ENCODE data around the gene KTN1. TPM values are rescaled to one million over a fixed set of nuclear protein-coding genes. Genes with fewer than 3 reads are reported as not detected.

KTN1 gene
- total and polyA plus RNA-seq, 2 experiments from 2014 or later, result 119 to 225 TPM

- Histone ChIP-seq H3K4me1 (ENCODE audit: insufficient read depth) (peaks cover 19% of the 10 kb centered on the region), H3K36me3 (ENCODE audit: low read depth) (peaks cover 28% of the 10 kb centered on the region), H3K9me2 (ENCODE audit: insufficient read depth) (no peaks in the 10 kb centered on the region), H3K79me2 (ENCODE audit: insufficient read depth) (no peaks in the 10 kb centered on the region), H3K27me3 (replicated peaks; ENCODE audit: insufficient read depth) (no peaks in the 10 kb centered on the region), H3K9ac (no peak overlapping the region), H4K20me1 (ENCODE audit: insufficient read depth) (no peaks in the 10 kb centered on the region), H3F3A (ENCODE audit: insufficient read depth) (peaks cover 24% of the 10 kb centered on the region; the same call in 1 of the 2 replicates), H3K9me3 (ENCODE audit: low read depth) (no peaks in the 10 kb centered on the region), H3K4me2 (ENCODE audit: unreplicated experiment) (no peak overlapping the region), H3K27ac (no peak overlapping the region), H2AFZ (no peak overlapping the region), H3K4me3 (no peak overlapping the region)
- in situ Hi-C loops (cut with MboI), result no loop called here
- no peak for DNase-seq
- TF ChIP-seq EZH2 (IDR thresholded peaks at IDR 0.05; ENCODE audit: insufficient read depth, poor library complexity, severe bottlenecking) (no peak), EZH2phosphoT487 (IDR thresholded peaks at IDR 0.05; ENCODE audit: insufficient read depth, low read depth) (no peak)
- 87 to 90% methylated on average over 7 of the region's 7 CpGs for WGBS, 2 experiments (ENCODE audit: low coverage in 1 of 2, low lambda C conversion rate in 2 of 2, missing lambda C conversion rate in 2 of 2)
Measured at GRCh38 chr14:55686713-55687112, 106.7 kb downstream of the KTN1 start.

- 68 to 75% methylated on average over 2 of the region's 2 CpGs for WGBS, 2 experiments (ENCODE audit: low coverage in 1 of 2, low lambda C conversion rate in 2 of 2, missing lambda C conversion rate in 2 of 2)
- TF ChIP-seq EZH2 (IDR thresholded peaks at IDR 0.05; ENCODE audit: insufficient read depth, poor library complexity, severe bottlenecking) (no peak), EZH2phosphoT487 (IDR thresholded peaks at IDR 0.05; ENCODE audit: insufficient read depth, low read depth) (no peak)
- peaks cover 15% of the 10 kb centered on the region for H3K36me3 ChIP-seq (ENCODE audit: low read depth)
- no peaks in the 10 kb centered on the region for H4K20me1 ChIP-seq (ENCODE audit: insufficient read depth)
- H3K27me3 ChIP-seq (replicated peaks; ENCODE audit: insufficient read depth), result no peaks in the 10 kb centered on the region
- H3K9me3 ChIP-seq (ENCODE audit: low read depth), result no peaks in the 10 kb centered on the region
- no peaks in the 10 kb centered on the region for H3K9me2 ChIP-seq (ENCODE audit: insufficient read depth)
- no peaks in the 10 kb centered on the region for H3K79me2 ChIP-seq (ENCODE audit: insufficient read depth)
- H2AFZ ChIP-seq, result no peak overlapping the region
- in situ Hi-C loops (cut with MboI), result no loop called here
- H3K4me3 ChIP-seq, result no peak overlapping the region
- no peak overlapping the region for H3K4me2 ChIP-seq (ENCODE audit: unreplicated experiment)
- no peak overlapping the region for H3K9ac ChIP-seq
- peaks cover 19% of the 10 kb centered on the region for H3K4me1 ChIP-seq (ENCODE audit: insufficient read depth)
- DNase-seq, result no peak
- H3F3A ChIP-seq (ENCODE audit: insufficient read depth), result peaks cover 24% of the 10 kb centered on the region; the same call in 1 of the 2 replicates
- no peak overlapping the region for H3K27ac ChIP-seq
Measured at GRCh38 chr14:55688566-55688965, 108.6 kb downstream of the KTN1 start.

GRCh38 chr14:55689981-55690871 lies 110.2 kb downstream of the KTN1 start:
- WGBS, 2 experiments (ENCODE audit: low coverage in 1 of 2, low lambda C conversion rate in 2 of 2, missing lambda C conversion rate in 2 of 2), result 75% methylated on average over 5 of the region's 5 CpGs
- Histone ChIP-seq H3K4me1 (ENCODE audit: insufficient read depth) (peaks cover 12% of the 10 kb centered on the region), H3K9me3 (ENCODE audit: low read depth) (no peaks in the 10 kb centered on the region), H4K20me1 (ENCODE audit: insufficient read depth) (no peaks in the 10 kb centered on the region), H3K27ac (no peak overlapping the region), H3K9ac (no peak overlapping the region), H2AFZ (no peak overlapping the region), H3K4me2 (ENCODE audit: unreplicated experiment) (no peak overlapping the region), H3F3A (ENCODE audit: insufficient read depth) (peaks cover 9% of the 10 kb centered on the region; the same call in 1 of the 2 replicates), H3K9me2 (ENCODE audit: insufficient read depth) (no peaks in the 10 kb centered on the region), H3K27me3 (replicated peaks; ENCODE audit: insufficient read depth) (no peaks in the 10 kb centered on the region), H3K79me2 (ENCODE audit: insufficient read depth) (no peaks in the 10 kb centered on the region), H3K36me3 (ENCODE audit: low read depth) (no peaks in the 10 kb centered on the region; the same call in 1 of the 2 replicates), H3K4me3 (no peak overlapping the region)
- in situ Hi-C loops (cut with MboI), result no loop called here
- DNase-seq, result no peak
- TF ChIP-seq EZH2phosphoT487 (IDR thresholded peaks at IDR 0.05; ENCODE audit: insufficient read depth, low read depth) (no peak), EZH2 (IDR thresholded peaks at IDR 0.05; ENCODE audit: insufficient read depth, poor library complexity, severe bottlenecking) (no peak)

GRCh38 chr14:55691659-55692058 lies 111.7 kb downstream of the KTN1 start:
- DNase-seq, result no peak
- no peaks in the 10 kb centered on the region for H3K9me3 ChIP-seq (ENCODE audit: low read depth)
- H4K20me1 ChIP-seq (ENCODE audit: insufficient read depth), result no peaks in the 10 kb centered on the region
- H3K27ac ChIP-seq, result no peak overlapping the region
- H3K4me3 ChIP-seq, result no peak overlapping the region
- no peak overlapping the region for H3K9ac ChIP-seq
- no peak overlapping the region for H2AFZ ChIP-seq
- H3F3A ChIP-seq (ENCODE audit: insufficient read depth), result peaks cover 9% of the 10 kb centered on the region; the same call in 1 of the 2 replicates
- no peaks in the 10 kb centered on the region for H3K79me2 ChIP-seq (ENCODE audit: insufficient read depth)
- peaks cover 9% of the 10 kb centered on the region for H3K4me1 ChIP-seq (ENCODE audit: insufficient read depth)
- no peaks in the 10 kb centered on the region; the same call in 1 of the 2 replicates for H3K36me3 ChIP-seq (ENCODE audit: low read depth)
- no peaks in the 10 kb centered on the region for H3K9me2 ChIP-seq (ENCODE audit: insufficient read depth)
- no peaks in the 10 kb centered on the region for H3K27me3 ChIP-seq (replicated peaks; ENCODE audit: insufficient read depth)
- in situ Hi-C loops (cut with MboI), result no loop called here
- no peak overlapping the region for H3K4me2 ChIP-seq (ENCODE audit: unreplicated experiment)
- TF ChIP-seq EZH2phosphoT487 (IDR thresholded peaks at IDR 0.05; ENCODE audit: insufficient read depth, low read depth) (no peak), EZH2 (IDR thresholded peaks at IDR 0.05; ENCODE audit: insufficient read depth, poor library complexity, severe bottlenecking) (no peak)

Measured in GM23248 (cell line).